Activated CD8-positive, alpha-beta memory T cell treated with anti-CD3 and anti-CD28 coated beads, Interleukin-2, amount 50 U/mL, for 24 hours (primary cell): Measurements from ENCODE around the gene CACNG6.

Source experiments
- DNase-seq: peaks from one replicate; pipeline ENCODE4 v3.0.0-alpha.2; 2020; ENCODE audit errors: extremely low read depth

The CACNG6 gene

DNA sequence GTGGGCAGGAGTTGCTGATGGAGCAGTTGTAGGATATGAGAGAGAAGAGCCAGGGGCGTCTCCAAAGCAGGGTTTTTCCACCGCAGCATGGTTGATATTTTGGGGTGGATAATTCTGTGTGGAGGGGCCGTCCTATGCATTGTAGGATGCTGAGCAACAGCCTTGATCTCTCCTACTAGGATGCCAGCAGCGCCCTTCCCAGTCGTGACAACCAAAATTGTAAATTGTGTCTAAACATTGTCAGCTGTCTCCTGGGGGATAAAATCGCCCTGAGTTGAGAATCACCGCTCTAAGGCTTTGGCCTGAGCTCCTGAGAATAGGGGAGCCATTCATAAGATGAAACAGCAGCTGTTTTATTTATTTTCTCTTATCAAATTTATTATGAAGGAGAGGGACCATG is 24.5 kb upstream of the CACNG6 start:
- no peak for DNase-seq

DNA sequence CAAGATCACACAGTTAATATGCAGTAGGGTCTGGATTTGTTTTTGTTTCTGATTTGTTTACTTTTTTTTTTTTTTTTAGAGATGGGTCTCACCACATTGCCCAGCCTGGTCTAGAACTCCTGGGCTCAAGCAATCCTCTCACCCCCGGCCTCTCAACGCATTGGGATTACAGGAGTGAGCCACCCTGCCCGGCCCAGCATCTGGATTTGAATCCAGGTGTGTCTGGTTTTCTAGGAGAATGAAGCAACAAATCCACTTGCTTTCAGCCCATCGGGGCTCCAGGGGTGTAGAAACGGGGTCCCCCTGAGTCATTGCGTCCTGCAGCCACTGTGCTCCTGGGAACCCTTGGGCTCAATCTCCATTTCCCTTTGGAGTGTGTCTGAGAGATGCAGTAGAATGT is 22.1 kb upstream of the CACNG6 start:
- DNase-seq, result no peak

DNA sequence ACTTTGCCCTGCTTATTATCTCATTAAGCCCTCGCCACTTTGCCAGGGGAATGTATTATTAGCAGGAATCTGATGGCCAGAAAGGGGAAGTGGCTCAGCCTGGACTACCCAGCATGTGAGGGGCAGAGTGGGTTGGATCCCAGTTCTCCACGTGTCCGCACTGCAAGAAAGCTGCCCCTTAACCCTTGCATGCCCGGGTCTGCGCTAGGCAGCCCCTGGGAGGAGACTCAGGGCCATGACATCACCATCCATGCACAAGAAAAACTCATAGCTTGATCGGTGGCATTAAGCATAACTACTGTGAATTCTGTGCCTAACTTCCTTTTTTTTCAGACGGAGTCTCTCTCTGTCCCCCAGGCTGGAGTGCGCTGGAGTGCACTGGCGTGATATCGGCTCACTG is 19.8 kb upstream of the CACNG6 start:
- DNase-seq, result no peak

DNA sequence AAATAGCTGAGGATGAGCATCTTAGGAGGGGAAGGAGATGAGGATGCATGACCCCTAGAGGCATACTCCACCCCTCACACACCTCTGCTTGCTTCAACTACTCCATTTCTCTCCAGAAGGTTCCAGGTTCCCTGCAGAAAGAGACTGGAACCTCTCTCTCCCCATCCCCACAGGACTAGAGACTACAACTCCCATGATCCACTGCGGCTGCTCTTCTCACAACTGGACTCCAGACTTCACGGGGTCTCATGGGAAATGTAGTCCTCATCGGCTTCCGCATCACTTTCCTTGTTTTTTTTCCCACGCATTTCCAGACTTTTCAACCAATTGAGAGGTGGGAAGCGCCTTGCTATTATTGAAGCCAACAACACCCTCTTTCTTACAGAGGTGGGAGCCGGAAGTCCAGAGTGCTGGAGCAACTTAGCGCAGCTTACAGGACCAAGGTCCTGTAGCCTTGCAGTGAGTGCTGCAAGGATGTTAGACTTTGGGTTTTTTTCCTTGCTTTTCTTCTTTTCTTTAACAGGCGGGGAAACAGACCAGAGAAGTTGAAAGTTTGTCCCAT is 13.9 kb upstream of the CACNG6 start:
- peak; percentile 17 for DNase-seq

DNA sequence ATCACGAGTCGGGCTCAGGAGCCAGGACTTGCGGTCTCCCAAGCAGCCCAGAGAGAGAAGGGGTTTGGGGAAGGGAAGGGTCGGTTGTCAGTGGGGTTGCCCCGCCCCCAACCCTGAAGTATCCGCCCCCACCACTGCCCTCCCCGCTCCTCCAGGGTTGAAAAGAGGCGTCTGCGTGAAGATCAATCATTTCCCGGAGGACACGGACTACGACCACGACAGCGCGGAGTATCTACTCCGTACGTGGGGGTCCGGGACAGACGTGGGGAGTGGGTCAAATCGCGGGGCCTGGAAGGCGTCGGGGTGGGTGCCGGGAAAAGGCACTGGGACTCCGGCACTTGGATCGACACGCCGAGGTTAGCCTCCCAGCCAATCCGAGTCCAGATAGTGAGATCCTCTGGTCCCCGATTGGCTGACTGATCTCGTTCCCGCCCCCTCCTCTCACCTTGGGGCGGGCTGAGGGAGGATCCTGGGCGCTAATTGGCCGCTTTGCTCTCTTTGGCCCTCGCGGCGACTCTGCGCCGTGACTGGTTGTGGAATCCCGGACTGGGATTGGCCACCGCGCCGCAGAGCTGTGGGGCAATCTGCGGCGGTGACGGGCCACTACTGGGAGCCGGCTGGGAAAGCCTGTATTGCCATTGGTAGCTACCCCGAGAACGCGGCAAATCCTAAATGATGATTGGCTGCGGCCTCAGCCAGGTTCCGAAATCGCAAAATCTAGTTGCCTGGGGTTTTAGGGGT is 13.3 kb upstream of the CACNG6 start:
- no peak for DNase-seq

DNA sequence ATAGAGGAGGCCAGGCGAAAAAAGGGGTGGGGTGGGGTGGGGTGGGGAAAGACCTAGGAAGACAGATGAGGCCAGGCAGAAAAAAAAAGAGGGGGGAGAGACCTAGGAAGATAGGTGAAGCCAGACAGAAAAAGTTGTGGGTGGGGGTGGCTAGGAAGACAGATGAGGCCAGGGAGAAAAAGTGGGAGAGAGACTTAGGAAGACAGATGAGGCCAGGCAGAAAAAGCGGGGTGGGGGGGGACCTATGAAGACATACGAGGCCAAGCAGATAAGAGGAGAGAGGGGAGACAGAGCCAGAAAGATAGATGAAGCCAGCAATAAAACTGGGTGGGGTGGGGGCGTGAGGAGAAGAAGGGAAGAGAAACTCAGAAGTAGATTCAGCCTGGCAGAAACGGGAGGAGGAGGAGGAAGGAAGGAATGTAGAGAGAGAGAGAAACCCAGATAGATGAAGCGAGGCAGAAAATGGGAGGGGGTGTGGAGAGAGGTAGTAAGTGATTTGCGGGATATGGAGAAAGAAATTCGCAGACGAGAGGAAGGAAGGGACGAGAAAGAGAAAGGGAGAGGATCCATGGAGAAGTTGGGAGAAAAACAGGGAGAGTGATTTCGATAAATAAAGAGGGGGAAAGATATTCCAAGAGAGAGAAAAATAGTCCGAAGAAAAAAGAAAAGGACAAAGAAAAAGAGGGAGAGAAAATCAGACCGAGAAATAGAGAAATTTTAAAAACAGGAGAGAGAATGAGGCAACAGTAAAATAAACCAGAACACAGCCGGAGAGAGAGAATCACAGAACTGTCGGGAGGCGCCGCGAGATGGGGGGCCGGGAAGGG is 12.2 kb upstream of the CACNG6 start:
- no peak for DNase-seq

DNA sequence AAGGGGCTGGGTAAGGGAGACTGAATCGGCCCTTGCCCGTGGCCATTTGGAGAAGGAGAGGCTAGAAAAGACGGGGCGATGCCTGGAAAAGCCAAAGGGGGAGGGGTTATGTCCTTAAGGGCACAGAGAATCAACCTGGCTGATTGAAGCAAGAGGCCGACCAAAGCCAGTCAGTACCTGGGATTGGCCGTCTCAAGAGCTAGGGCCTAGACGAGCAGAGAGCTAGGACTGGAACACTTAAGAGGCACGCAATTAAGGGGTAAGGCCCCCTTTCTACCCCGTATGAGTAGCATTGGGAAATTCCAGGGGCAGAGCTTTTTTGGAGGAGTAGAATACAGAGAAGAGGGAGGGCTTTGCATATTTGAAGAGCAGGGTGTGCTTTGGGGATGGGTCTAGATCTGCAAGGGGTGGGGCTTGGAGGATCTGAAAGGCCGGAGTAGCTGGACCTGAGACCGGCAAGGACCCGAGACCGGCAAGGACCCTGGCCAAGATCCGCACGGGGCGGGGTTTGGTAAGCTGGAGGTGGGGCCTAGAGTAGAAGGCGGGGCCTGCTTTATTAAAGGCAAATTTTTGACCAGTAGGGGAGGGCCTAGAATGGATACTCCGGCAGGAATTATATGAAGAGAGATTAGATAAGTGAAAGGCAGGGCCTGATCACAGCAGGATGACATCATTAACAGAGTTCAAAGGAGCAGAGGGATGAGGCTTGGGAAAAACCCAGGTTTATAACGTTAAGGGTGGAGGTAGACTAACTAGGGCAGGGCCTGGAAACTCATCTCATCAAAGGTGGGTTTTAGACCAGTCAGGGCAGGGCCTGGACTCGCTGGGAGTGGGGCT is 10.7 kb upstream of the CACNG6 start:
- DNase-seq, result no peak

DNA sequence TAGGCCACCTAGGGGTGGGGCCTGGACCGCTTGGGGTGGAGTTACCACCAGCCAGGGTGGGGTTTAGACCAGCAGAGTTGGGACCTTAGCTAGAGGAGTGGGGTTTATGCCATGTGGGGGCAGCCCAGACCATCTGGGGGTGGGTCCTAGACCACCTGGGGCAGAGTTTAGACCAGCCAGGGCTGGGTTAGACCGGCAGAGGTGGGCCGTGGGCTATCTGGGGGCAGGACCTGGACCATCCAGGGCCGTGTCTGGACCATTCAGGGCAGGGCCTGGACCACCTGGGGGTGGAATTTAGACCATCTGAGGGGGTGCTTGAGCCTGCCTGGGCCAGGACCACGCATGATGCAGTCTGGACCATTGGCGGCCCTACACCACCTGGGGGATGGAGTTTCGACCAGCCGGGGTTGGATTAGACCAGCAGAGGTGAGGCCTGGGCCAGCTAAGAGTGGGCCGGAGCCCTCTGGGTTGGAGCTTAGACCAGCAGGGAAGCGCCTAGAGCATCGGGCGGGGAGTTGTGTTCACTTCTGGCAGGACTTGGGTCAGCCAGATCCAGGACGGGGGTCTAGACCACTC is 10.0 kb upstream of the CACNG6 start:
- no peak for DNase-seq

DNA sequence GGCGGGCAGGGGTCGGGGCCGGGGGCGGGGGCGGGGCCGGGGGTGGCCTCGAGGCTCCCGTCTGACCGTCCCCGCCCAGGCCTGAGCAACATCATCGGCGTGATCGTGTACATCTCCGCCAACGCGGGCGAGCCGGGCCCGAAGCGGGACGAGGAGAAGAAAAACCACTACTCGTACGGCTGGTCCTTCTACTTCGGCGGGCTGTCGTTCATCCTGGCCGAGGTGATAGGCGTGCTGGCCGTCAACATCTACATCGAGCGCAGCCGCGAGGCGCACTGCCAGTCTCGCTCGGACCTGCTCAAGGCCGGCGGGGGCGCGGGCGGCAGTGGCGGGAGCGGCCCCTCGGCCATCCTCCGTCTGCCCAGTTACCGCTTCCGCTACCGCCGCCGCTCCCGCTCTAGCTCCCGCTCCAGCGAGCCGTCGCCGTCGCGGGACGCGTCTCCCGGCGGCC is 9.4 kb upstream of the CACNG6 start:
- no peak for DNase-seq

DNA sequence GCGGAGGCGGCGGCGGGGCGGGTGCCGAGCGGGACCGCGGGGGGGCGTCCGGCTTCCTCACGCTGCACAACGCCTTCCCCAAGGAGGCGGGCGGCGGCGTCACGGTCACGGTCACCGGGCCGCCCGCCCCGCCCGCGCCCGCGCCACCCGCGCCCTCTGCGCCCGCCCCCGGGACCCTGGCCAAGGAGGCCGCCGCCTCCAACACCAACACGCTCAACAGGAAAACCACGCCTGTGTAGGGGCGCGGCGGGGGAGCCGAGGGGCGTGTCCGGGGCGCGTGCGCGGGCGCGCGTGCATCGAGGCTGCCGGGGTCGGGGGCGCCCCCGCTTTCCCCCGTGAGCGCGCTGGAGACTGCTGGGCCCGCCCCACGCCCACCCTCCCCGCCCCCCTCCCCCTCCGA is 8.8 kb upstream of the CACNG6 start:
- DNase-seq, result no peak

DNA sequence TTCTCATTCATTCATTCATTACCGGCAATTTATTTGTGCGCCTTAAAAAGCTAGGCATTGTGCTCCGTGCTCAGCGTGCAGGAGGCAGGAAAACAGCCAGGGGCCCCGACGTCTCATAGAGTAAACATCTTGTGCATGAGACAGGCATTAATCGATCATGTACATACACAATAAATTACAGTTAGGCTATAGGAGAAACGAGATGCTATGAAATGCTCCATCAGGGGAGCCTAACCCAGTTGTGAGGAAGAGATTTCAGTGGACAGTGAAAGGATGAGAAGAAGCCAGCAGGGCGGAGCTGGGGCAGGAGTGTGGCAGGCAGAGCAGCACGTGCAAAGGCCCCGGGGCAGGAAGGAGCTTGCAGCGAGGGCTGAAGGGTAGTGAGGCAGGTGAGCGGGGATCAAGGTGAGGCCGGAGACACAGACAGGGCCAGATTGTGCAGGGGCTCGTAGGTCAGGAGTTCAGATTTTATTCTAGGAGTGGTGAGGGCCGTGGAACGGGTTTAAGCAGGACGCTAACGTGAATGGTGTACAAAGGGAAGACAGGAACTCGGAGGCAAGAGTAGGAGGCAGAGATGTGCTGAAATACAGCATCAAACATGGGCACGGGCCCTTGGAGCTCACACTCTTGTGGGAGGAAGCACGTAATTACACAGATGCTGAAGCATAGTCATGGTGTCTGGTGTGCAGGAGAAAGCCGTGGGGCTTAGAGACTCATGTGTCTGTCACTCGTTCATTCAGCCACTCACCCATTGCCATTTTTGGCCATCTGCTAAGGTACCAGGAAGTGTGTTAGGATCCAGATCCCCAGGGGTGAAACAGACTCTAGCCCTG is 7.8 kb upstream of the CACNG6 start:
- DNase-seq, result no peak

DNA sequence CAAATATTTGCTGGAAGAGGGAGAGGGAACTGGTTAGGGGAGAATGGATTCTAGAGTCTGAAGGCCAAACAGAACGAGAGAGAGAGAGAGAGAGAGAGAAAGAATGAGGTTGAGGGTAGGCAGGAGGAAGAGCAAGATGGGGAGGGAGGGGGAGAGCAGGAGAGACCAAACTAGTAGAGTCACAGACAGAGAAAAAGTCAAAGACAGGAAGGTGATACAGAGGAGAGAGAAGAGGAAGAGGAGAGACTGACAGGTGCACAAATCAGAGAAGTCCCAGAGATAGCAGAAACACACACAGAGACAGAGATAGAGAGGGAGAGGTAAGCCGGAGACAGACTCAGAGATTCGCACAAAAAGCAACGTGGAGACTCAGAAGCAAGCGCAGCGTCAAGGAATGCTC is 5.6 kb upstream of the CACNG6 start:
- DNase-seq, result no peak

DNA sequence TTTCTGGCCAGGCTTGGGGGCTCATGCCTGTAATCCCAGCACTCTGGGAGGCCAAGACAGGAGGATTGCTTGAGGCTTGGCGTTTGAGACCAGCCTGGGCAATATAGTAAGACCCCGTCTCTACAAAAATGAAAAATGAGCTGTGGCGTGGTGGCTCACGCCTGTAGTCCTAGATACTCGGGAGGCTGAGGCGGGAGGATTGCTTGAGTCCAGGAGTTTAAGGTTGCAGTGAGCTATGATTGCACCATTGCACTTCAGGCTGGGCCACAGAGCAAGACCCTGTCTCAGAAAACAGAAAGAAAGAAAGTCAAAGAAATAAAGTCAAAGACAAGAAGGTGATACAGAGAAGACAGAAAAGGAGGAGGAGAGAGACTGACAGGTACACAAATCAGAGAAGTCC is 2.5 kb upstream of the CACNG6 start:
- no peak for DNase-seq

DNA sequence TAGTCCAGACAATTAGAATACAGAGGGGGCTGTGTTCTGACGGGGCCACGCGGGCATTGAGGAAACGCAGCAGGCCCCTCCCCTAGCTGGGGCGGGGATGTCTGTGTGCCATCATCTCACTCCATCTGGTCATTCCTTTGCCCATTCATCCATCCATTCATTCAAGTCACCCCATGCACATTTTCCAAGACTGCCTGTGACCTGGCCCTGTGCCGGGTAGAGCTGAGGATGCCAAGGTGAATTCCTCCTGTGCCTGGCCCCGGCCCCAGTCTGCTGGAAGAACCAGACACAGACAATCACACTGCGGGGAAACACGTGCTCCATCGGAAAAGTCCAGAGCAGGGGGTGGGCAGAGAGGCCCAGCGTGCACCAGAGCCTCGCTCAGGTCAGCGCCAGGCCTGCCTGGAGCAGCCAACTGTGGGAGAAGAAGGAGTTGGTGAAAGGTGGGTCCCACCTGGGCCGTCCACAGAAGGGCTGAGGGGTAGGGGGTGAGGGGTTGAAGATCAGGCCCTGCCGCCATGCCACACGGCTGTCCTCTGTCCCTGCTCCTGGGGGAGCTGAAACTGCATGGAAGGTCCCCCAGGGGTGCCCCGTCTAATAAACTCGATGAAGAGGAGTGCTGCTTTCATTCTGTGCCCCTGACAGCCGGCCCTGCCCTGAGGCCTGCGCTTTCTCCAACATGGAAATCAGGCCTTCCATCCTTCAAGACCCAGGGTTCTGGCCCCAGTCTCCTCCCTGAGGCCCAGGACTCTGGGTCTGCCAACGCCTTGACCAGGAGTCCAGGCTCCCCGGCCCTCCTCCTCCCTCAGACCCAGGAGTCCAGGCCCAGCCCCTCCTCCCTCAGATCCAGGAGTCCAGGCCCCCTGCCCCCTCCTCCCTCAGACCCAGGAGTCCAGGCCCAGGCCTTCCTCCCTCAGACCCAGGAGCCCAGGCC is 1.6 kb upstream of the CACNG6 start:
- no peak for DNase-seq

DNA sequence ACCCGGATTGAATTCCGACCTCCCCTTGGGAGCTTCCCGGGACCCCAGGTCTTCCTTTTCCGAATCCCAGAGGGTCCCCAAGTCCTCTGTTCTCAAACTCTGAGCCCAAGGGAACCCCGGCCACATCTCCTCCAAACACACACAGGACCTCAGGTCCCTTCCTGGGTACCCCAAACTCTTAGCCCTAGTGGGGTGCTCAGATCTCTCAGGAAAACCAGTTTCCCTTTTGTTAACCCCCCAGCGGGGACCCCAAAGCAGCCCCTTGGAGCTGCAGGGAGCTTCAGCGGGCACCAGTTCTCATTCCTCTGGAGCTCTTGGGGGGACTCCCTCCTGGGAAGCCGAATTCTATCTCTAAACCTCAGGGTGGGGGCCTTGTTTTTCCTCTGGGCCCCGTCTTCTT is 774 bp downstream of the CACNG6 start:
- DNase-seq, result no peak

DNA sequence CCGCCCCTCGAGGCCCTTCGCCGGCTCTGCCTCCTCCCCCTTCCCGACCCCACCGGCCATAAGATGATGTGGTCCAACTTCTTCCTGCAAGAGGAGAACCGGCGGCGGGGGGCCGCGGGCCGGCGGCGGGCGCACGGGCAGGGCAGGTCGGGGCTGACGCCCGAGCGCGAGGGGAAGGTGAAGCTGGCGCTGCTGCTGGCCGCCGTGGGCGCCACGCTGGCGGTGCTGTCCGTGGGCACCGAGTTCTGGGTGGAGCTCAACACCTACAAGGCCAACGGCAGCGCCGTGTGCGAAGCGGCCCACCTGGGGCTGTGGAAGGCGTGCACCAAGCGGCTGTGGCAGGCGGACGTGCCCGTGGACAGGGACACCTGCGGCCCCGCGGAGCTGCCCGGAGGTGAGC is 1.4 kb downstream of the CACNG6 start:
- no peak for DNase-seq

DNA sequence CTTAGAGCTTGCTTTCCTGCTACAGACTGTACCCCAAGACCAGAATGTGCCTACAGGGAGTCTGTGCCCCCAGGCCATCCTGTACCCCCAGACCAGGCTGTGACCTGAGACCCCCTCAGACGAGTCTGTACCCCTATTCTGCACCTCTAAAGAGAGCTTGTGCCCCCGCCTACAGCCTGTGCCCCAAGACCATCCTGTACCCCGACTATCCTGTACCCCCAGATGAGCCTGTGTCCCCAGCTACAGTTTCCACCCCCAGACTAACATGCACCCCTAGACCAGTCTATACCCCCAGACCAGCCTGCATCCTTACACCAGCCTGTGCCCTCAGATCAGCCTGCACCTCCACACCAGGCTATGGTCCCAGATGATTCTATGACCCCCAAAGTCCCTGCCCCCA is 2.0 kb downstream of the CACNG6 start:
- no peak for DNase-seq

DNA sequence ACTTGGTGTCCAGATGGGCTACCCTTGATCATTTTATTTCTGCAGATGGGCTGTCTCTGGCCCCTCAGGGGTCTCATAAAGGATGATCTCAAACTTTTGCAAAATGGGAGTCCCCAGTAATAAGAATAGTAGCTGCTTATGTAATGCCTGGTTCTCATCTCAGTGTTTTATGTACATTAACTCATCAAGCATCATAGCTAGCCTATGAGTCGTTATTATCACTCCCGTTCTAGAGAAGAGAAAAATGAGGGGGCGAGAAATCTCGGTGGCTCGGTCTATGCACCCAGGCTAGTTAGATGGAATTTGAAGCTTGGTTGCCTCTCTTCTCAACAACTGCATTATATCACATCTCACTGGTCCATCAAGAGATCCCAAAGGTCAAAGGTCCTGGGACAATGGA is 3.4 kb downstream of the CACNG6 start:
- no peak for DNase-seq

DNA sequence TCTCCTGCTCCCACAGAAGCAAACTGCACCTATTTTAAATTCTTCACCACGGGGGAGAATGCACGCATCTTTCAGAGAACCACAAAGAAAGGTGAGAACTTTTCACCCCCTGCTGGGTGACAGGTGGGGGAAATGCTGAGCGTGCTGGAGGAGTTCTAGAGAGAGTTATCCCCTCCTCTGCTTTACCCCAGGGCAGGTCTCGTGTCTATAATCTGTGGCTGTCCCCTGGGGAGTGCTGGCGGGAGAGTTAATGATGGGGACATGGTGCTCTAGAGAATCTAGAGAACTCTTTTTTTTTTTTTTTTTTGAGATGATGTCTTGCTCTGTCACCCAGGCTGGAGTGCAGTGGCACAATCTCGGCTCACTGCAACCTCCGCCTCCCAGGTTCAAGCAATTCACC is 6.8 kb downstream of the CACNG6 start:
- no peak for DNase-seq

DNA sequence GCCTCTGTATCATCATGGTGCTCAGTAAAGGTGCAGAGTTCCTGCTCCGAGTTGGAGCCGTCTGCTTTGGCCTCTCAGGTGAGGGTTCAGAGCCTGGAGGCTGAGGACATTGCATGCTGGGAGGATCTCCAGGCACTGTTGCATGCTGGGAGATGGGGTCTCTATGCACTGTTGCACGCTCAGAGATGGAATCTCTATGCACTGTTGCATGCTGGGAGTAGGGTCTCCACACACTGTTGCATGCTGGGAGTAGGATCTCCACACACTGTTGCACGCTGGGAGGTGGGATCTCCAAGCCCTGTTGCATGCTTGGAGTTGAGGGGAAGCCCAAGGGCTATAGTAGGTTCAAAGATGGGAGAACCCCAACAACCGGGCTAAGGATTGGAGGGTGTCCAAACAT is 8.3 kb downstream of the CACNG6 start:
- no peak for DNase-seq
